MCF 10A (cell line): ENCODE measurements around the gene DCP2. TPM values are rescaled to one million over a fixed set of nuclear protein-coding genes. Genes with fewer than 3 reads are reported as not detected.

Source experiments
- BruUV-seq: library from RNA; stranded (reverse); fragments of 400-500 nt; replicated peaks from 2 replicates; lab custom pipeline; 2021; lab: Mats Ljungman, UMichigan
- CTCF ChIA-PET: fragments of 300-600 bp; sonication (Branson Sonifier 250); formaldehyde crosslinking; extraction: SDS; loops from one replicate; lab custom pipeline; 2021; ENCODE audit warnings: antibody characterized with exemption, inconsistent platforms; lab: Yijun Ruan, JAX
- POLR2A ChIA-PET: fragments of 300-600, 350-650 bp; sonication (Branson Sonifier 250); formaldehyde crosslinking; extraction: SDS; loops from one replicate; lab custom pipeline; 2020; ENCODE audit warnings: antibody characterized with exemption, inconsistent platforms; lab: Yijun Ruan, JAX
- DNase-seq: peaks from one replicate; pipeline ENCODE4 v3.0.0-alpha.2; 2018; ENCODE audit not compliant: unreplicated experiment
- H3K27ac Mint-ChIP-seq: one replicate; pipeline ENCODE4 v1.8.0; 2022; ENCODE audit warnings: mild to moderate bottlenecking, low read depth, mixed read lengths; ENCODE audit not compliant: unreplicated experiment
- H3K27me3 Mint-ChIP-seq: one replicate; pipeline ENCODE4 v1.8.0; 2022; ENCODE audit warnings: mixed read lengths; ENCODE audit not compliant: insufficient read depth, unreplicated experiment
- H3K36me3 Mint-ChIP-seq: one replicate; pipeline ENCODE4 v1.8.0; 2022; ENCODE audit warnings: mild to moderate bottlenecking, moderate library complexity, mixed read lengths; ENCODE audit not compliant: insufficient read depth, unreplicated experiment
- H3K4me1 Mint-ChIP-seq: one replicate; pipeline ENCODE4 v1.8.0; 2022; ENCODE audit warnings: mixed read lengths; ENCODE audit not compliant: insufficient read depth, unreplicated experiment
- H3K4me3 Mint-ChIP-seq: one replicate; pipeline ENCODE4 v1.8.0; 2022; ENCODE audit warnings: mild to moderate bottlenecking, moderate library complexity, mixed read lengths; ENCODE audit not compliant: unreplicated experiment
- H3K9me3 Mint-ChIP-seq: one replicate; pipeline ENCODE4 v1.8.0; 2022; ENCODE audit warnings: mixed read lengths; ENCODE audit not compliant: unreplicated experiment
- CTCF ChIP-seq: fragments of 200-600 bp; IDR thresholded peaks from one replicate; pipeline ENCODE4 v1.8.0; 2022; ENCODE audit warnings: antibody characterized with exemption, mild to moderate bottlenecking; ENCODE audit not compliant: unreplicated experiment
- intact Hi-C: fragments of 100-400 bp; cut with micrococcal nuclease; formaldehyde crosslinking; loops from 2 replicates; pipeline ENCODE4 v1.14.1; 2022
- total RNA-seq: library from RNA; stranded (reverse); gene quantifications from 2 replicates; pipeline ENCODE4 v1.2.3, GENCODE V29; 2022

Gene DCP2
- total RNA-seq, 1 experiment from 2014 or later, result 34.1 TPM

- TF ChIP-seq CTCF, result no peak
- no peaks in the 10 kb centered on the region for H3K27me3 Mint-ChIP-seq
- H3K4me1 Mint-ChIP-seq, result peaks cover 14% of the 10 kb centered on the region
- intact Hi-C loops, result no loop called here
- H3K4me3 Mint-ChIP-seq, result no peak overlapping the region
- H3K27ac Mint-ChIP-seq, result no peak overlapping the region
- DNase-seq, result no peak
- ChIA-PET POLR2A (interaction anchor here (0.8 kb wide), 1 partner anchor 15 kb away, joined by 3 read pairs; no protein-coding TSS in a partner anchor), CTCF (interaction anchor here (0.6 to 3.4 kb wide), 4 partner anchors 10 to 394 kb away, joined by 3 to 41 read pairs (median 5); no protein-coding TSS in a partner anchor)
- no peaks in the 10 kb centered on the region for H3K9me3 Mint-ChIP-seq
- H3K36me3 Mint-ChIP-seq, result peaks cover 32% of the 10 kb centered on the region
- BruUV-seq, result no TSS peak
Measured at GRCh38 chr5:112986224-112986623, 9.6 kb downstream of the DCP2 start.

DNA sequence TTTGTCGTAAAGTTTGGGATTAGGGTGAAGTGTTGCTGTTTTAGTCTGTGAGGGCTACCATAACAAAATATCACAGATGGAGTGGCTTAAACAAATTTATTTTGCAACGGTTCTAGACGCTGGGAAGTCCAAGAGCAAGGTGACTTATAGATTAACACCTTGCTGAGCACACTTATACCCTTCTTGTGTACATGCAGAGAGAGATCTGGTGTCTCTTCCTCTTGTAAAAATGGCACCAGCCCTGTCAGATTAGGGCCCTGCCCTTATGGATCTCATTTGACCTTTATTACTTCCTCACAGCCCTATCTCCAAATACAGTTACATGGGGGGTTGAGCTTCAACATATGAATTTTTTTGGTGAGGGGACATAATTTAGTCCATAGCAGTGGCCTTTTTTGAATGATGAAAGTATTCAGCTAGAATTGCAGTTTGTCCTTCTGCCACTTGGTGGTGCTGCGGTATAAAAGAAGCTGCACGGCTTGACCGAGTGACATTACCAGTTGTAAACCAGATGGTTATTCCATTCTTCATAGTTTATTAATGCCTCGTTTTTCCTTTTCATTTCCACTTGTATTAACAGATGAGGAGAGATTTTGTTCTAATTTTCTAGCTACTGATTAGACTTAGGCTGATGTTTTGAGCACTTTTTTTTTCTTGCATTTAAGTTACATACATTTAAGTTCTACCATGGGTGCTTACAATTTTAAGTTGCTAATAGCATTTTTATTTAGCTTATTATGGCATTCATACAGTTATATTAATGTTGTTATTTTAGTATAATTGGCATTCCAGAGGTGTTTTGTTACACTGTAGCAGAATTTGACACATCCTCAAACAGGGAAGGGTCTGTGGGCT, 19.4 kb downstream of the DCP2 start:
- Mint-ChIP-seq H3K36me3 (peaks cover 49% of the 10 kb centered on the region), H3K27ac (no peak overlapping the region), H3K27me3 (no peaks in the 10 kb centered on the region), H3K9me3 (no peaks in the 10 kb centered on the region), H3K4me3 (no peak overlapping the region), H3K4me1 (peaks cover 10% of the 10 kb centered on the region)
- peak; percentile 79 for DNase-seq
- ChIA-PET POLR2A (interaction anchor here (1.0 to 2.0 kb wide), 7 partner anchors 11 to 517 kb away, joined by 3 to 17 read pairs (median 6); partner anchors contain the start of genes MCC and YTHDC2), CTCF (interaction anchor here (0.6 to 5.5 kb wide), 85 partner anchors 9 to 610 kb away, joined by 3 to 73 read pairs (median 4); partner anchors contain the start of genes DCP2, MCC and YTHDC2)
- peak; percentile 92 for TF ChIP-seq CTCF
- intact Hi-C loops, result loop anchor here (1.0 to 5.0 kb wide), 7 partner anchors 43 to 611 kb away; no protein-coding TSS in a partner anchor
- BruUV-seq, result no TSS peak

DNA sequence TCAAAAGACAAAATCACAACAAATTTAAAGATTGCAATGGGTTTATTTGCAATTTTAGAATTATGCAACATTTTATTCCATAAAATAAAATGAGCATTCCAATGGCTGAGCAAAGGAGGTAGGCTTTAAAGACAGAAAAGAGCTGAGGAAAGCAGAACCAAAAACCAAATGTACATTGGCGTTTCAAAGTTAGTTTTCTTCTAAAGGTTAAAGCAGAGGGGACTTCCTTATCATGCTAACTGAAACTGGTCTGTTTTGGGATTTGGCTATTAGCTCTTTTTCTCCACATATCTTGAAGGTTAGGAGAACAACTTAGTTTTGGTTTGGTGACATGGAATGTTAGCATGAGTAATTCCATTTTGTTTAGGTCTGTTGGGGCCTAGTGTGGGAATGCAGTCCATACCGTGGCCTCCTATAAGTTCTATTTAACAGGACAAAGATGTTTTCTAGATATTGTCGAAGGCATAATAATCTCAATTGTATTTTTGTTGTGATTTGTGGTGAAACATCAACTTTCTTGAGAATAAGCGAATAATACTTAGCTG, 20.3 kb downstream of the DCP2 start:
- peaks cover 10% of the 10 kb centered on the region for H3K4me1 Mint-ChIP-seq
- ChIA-PET CTCF (interaction anchor here (0.6 to 5.5 kb wide), 70 partner anchors 9 to 609 kb away, joined by 3 to 73 read pairs (median 6); partner anchors contain the start of genes DCP2, MCC and YTHDC2), POLR2A (interaction anchor here (0.6 to 2.0 kb wide), 5 partner anchors 83 to 517 kb away, joined by 3 to 17 read pairs (median 6); partner anchors contain the start of genes MCC and YTHDC2)
- no peak overlapping the region for H3K4me3 Mint-ChIP-seq
- DNase-seq, result no peak
- BruUV-seq, result no TSS peak
- no peaks in the 10 kb centered on the region for H3K9me3 Mint-ChIP-seq
- peaks cover 58% of the 10 kb centered on the region for H3K36me3 Mint-ChIP-seq
- H3K27me3 Mint-ChIP-seq, result no peaks in the 10 kb centered on the region
- no peak for TF ChIP-seq CTCF
- H3K27ac Mint-ChIP-seq, result no peak overlapping the region
- intact Hi-C loops, result loop anchor here (1.0 to 5.0 kb wide), 7 partner anchors 42 to 610 kb away; no protein-coding TSS in a partner anchor

DNA sequence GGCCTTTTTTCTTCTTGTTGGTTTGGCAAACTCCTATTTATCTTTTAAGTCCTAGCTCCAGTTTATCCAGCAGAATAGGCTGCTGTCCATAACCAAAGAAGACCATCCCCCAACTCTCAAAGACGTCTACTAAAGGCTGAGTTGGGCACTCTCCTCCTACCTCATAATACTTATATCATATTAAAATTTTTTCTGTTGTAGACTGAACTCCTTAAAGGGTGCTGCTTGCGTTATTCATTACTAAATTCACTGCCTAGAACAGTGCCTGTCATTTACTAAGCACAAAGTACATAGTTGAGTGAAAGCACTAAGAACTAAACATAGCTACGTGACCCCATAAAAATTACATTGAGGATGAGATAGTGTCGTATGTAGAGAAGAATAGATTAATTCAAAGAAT, 21.7 kb downstream of the DCP2 start:
- Mint-ChIP-seq H3K4me1 (peaks cover 5% of the 10 kb centered on the region), H3K36me3 (peaks cover 63% of the 10 kb centered on the region), H3K4me3 (no peak overlapping the region), H3K27me3 (no peaks in the 10 kb centered on the region), H3K9me3 (no peaks in the 10 kb centered on the region), H3K27ac (no peak overlapping the region)
- ChIA-PET POLR2A (interaction anchor here (1.3 kb wide), 1 partner anchor 8 kb away, joined by 5 read pairs; no protein-coding TSS in a partner anchor), CTCF (interaction anchor here (0.9 to 5.5 kb wide), 7 partner anchors 11 to 513 kb away, joined by 3 to 73 read pairs (median 4); partner anchors contain the start of gene YTHDC2)
- DNase-seq, result no peak
- intact Hi-C loops, result loop anchor here (5.0 kb wide), 2 partner anchors 124 to 609 kb away; no protein-coding TSS in a partner anchor
- no peak for TF ChIP-seq CTCF
- no TSS peak for BruUV-seq
